K562 (cell line): Measurements from ENCODE around the gene NIM1K. TPM values are rescaled to one million over a fixed set of nuclear protein-coding genes. Genes with fewer than 3 reads are reported as not detected.
A peak's percentile ranks its signal among the peaks of the same experiment; 100 is the strongest.

Source experiments
- ATAC-seq: fragments of 200-7000 bp; cut with Tn5 transposase; 3 replicates; pipeline ENCODE4 v1.9.1; 2020; ENCODE audit warnings: moderate library complexity
- BruUV-seq: library from RNA; stranded (reverse); fragments of 400-500 nt; replicated peaks from 2 replicates; lab custom pipeline; 2021; lab: Mats Ljungman, UMichigan
- CTCF ChIA-PET: fragments of 300-600 bp; formaldehyde crosslinking; extraction: SDS; loops from one replicate; lab custom pipeline; 2021; ENCODE audit warnings: low intra/inter-chr PET ratio; lab: Yijun Ruan, JAX
- POLR2A ChIA-PET: fragments of 300-600, 350-650 bp; sonication (Branson Sonifier 250); formaldehyde crosslinking; extraction: SDS; loops from one replicate; lab custom pipeline; 2021; ENCODE audit warnings: antibody characterized with exemption, inconsistent platforms; lab: Yijun Ruan, JAX
- DNase-seq, 4 experiments: peaks; one replicate each; pipeline versions ENCODE4 v3.0.0 to v3.0.0-alpha.2; 2011 to 2018; ENCODE audit warnings: low spot score in 3 of 4, mixed read lengths in 3 of 4; ENCODE audit errors: extremely low read depth in 1 of 4
- FAIRE-seq: peaks from 2 replicates; lab custom pipeline; 2011; peaks lifted over from hg19 to GRCh38; lab: Jason Lieb, UNC
- H2AFZ ChIP-seq: 2 replicates; pipeline ENCODE4 v1.6.0; 2011; ENCODE audit warnings: low read depth, low read length, control low read depth, inconsistent platforms
- H3K27ac ChIP-seq: fragments of 200-600 bp; 3 replicates; pipeline ENCODE4 v1.8.0; 2011; ENCODE audit warnings: low read depth, mild to moderate bottlenecking, control low read depth, inconsistent platforms, low read length, moderate library complexity, mixed read lengths; ENCODE audit errors: extremely low read depth
- H3K27me3 ChIP-seq, 2 experiments: fragments of 300-600 bp in 1 of 2; 2 replicates in 1 of 2; 3 replicates in 1 of 2; pipeline versions ENCODE4 v1.6.0 to v1.8.0; 2011; ENCODE audit warnings: inconsistent platforms in 2 of 2, low read length in 2 of 2, mild to moderate bottlenecking in 1 of 2, mixed read lengths in 1 of 2, moderate library complexity in 1 of 2; ENCODE audit not compliant: control insufficient read depth in 2 of 2, insufficient read depth in 2 of 2
- H3K36me3 ChIP-seq: fragments of 300-600 bp; 3 replicates; pipeline ENCODE4 v1.8.0; 2011; ENCODE audit warnings: mild to moderate bottlenecking, low read length, inconsistent platforms; ENCODE audit not compliant: control insufficient read depth, insufficient read depth
- H3K4me1 ChIP-seq, 2 experiments: fragments of 200-600 bp in 1 of 2; replicated peaks in 1 of 2; 2 replicates in 1 of 2; 3 replicates in 1 of 2; pipeline versions ENCODE4 v1.5.1 to v1.8.0; 2011; ENCODE audit warnings: inconsistent platforms in 2 of 2, low read length in 2 of 2, mild to moderate bottlenecking in 1 of 2, mixed read lengths in 1 of 2, moderate library complexity in 1 of 2; ENCODE audit not compliant: control insufficient read depth in 2 of 2, insufficient read depth in 2 of 2
- H3K4me2 ChIP-seq: 2 replicates; pipeline ENCODE4 v1.6.1; 2011; ENCODE audit warnings: low read length, control low read depth, inconsistent platforms, mixed read lengths; ENCODE audit not compliant: insufficient read depth
- H3K4me3 ChIP-seq: fragments of 200-600 bp; sonication (generic), shearing (Covaris generic); 2 replicates; pipeline ENCODE4 v1.5.1; 2016; ENCODE audit warnings: control low read depth, inconsistent platforms
- H3K79me2 ChIP-seq: fragments of 200-600 bp; 3 replicates; pipeline ENCODE4 v1.8.0; 2011; ENCODE audit warnings: low read length, inconsistent platforms; ENCODE audit not compliant: control insufficient read depth, insufficient read depth
- H3K9ac ChIP-seq, 2 experiments: 2 replicates each; pipeline versions ENCODE4 v1.6.0 to v1.6.1; 2011; ENCODE audit warnings: low read depth in 2 of 2, low read length in 2 of 2, control low read depth in 1 of 2, inconsistent platforms in 1 of 2, mild to moderate bottlenecking in 1 of 2, mixed read lengths in 1 of 2; ENCODE audit not compliant: insufficient read depth in 1 of 2
- H3K9me1 ChIP-seq: one replicate; pipeline ENCODE4 v1.6.0; 2011; ENCODE audit warnings: inconsistent platforms, mild to moderate bottlenecking, low read length, moderate library complexity; ENCODE audit not compliant: control insufficient read depth, insufficient read depth
- H3K9me3 ChIP-seq: replicated peaks from 2 replicates; pipeline ENCODE4 v1.5.1; 2011; ENCODE audit warnings: low read depth, low read length, inconsistent platforms; ENCODE audit not compliant: control insufficient read depth, insufficient read depth
- H4K20me1 ChIP-seq: replicated peaks from 2 replicates; pipeline ENCODE4 v1.6.1; 2011; ENCODE audit warnings: low read length, inconsistent platforms, mixed read lengths; ENCODE audit not compliant: control insufficient read depth, insufficient read depth
- AFF1 ChIP-seq, 2 experiments: fragments of 450-650 bp; IDR thresholded peaks; 2 replicates each; pipeline ENCODE4 v1.6.1; 2018; ENCODE audit warnings: mild to moderate bottlenecking in 2 of 2, low read depth in 1 of 2; ENCODE audit not compliant: partially characterized antibody in 2 of 2
- OTX1 ChIP-seq: fragments of 450-650 bp; formaldehyde crosslinking; IDR thresholded peaks from 2 replicates; pipeline ENCODE4 v1.4.0; 2022; ENCODE audit warnings: mild to moderate bottlenecking
- RBBP5 ChIP-seq: fragments of 200-600 bp; sonication (generic); IDR thresholded peaks from 2 replicates; pipeline ENCODE4 v1.6.1; 2012; ENCODE audit warnings: borderline replicate concordance, mild to moderate bottlenecking, low read length, control low read depth, inconsistent platforms; ENCODE audit not compliant: insufficient read depth, poor library complexity, severe bottlenecking
- RBM34 ChIP-seq: fragments of 200-400 bp; formaldehyde crosslinking; IDR thresholded peaks from 2 replicates; pipeline ENCODE4 v1.6.1; 2018; ENCODE audit warnings: low read length, borderline replicate concordance; ENCODE audit not compliant: insufficient read depth
- SAP30 ChIP-seq: fragments of 200-600 bp; sonication (generic); IDR thresholded peaks from 2 replicates; pipeline ENCODE4 v1.6.1; 2012; ENCODE audit warnings: borderline replicate concordance, low read depth, mild to moderate bottlenecking, moderate library complexity, low read length, control low read depth, inconsistent platforms; ENCODE audit not compliant: insufficient read depth, poor library complexity, severe bottlenecking
- SPI1 ChIP-seq: IDR thresholded peaks from 2 replicates; pipeline ENCODE4 v1.6.1; 2011; ENCODE audit warnings: low read depth, low read length, control low read depth, borderline replicate concordance
- TRIM25 ChIP-seq: fragments of 450-650 bp; IDR thresholded peaks from 2 replicates; pipeline ENCODE4 v1.7.0; 2016; ENCODE audit warnings: borderline replicate concordance
- WGBS: fragments of 100-300 bp; shearing (Covaris generic); methylation state at CpG from one replicate; pipeline ENCODE4 v1.1.6; 2016; ENCODE audit warnings: low coverage, mixed read lengths; ENCODE audit not compliant: insufficient coverage; ENCODE audit errors: missing lambda C conversion rate; 5-methylcytosine and 5-hydroxymethylcytosine counted together
- in situ Hi-C: fragments of 300-500 bp; cut with MboI; formaldehyde crosslinking; loops from 4 replicates; pipeline ENCODE4 v1.15.0; 2018; ENCODE audit warnings: inconsistent platforms, mixed read lengths
- intact Hi-C: fragments of 100-400 bp; cut with micrococcal nuclease; formaldehyde crosslinking; loops from 2 replicates; pipeline ENCODE4 v1.14.2; 2022
- polyA plus RNA-seq, 8 experiments: library from polyadenylated mRNA; depleted of rRNA in 4 of 8; stranded (reverse) in 5 of 8; unstranded in 3 of 8; fragments of >200 nt; fragmentation: Nextera tagmentation in 2 of 8; fragmentation: Illumina TruSeq in 1 of 8; extraction: Ambion mirVana in 2 of 8; extraction: Trizol in 1 of 8; gene quantifications; 2 replicates each; pipeline versions ENCODE4 v1.2.1 to v1.2.3, GENCODE V29; 2011 to 2014; ENCODE audit warnings: inconsistent platforms in 1 of 8, missing spikeins in 1 of 8
- total RNA-seq, 7 experiments: library from RNA; depleted of rRNA in 6 of 7; stranded (reverse); fragments of >200 nt in 6 of 7; fragmentation: Illumina TruSeq in 2 of 7; extraction: Trizol in 2 of 7; gene quantifications; 2 replicates each; pipeline versions ENCODE4 v1.2.1 to v1.2.3, GENCODE V29; 2011 to 2021; ENCODE audit warnings: low replicate concordance in 1 of 7

NIM1K gene
- total and polyA plus RNA-seq, 9 of the 15 experiments (the other 6 are each of a cell fraction or from before 2014, with no cell fraction given), result 0.03 to 0.34 (median 0.08) TPM; not detected in 3

- Histone ChIP-seq H3K4me2 (no peak overlapping the region), H2AFZ (peak overlapping the region; percentile 33; the same call in 1 of the 2 replicates), H3K79me2 (no peaks in the 10 kb centered on the region), H3K9ac (no peak overlapping the region), H4K20me1 (no peaks in the 10 kb centered on the region), H3K36me3 (no peaks in the 10 kb centered on the region), H3K27me3 (no peaks in the 10 kb centered on the region; a peak in 2 of 5 replicates), H3K27ac (no peak overlapping the region), H3K4me1 (peaks cover 0 to 6% of the 10 kb centered on the region in 2 experiments; a peak in 1 of 5 replicates), H3K4me3 (no peak overlapping the region), H3K9me3 (no peaks in the 10 kb centered on the region), H3K9me1 (no peaks in the 10 kb centered on the region)
- TF ChIP-seq SAP30 (no peak), SPI1 (peak; percentile 68; the same call in 1 of the 2 replicates)
- no TSS peak for BruUV-seq
- ChIA-PET CTCF (no interaction called here), POLR2A (interaction anchor here (0.6 to 1.5 kb wide), 4 partner anchors 8 to 24 kb away, joined by 3 to 4 read pairs (median 3); no protein-coding TSS in a partner anchor)
- DNase-seq, result no peak
- intact Hi-C loops, result no loop called here
- peak; percentile 76 for ATAC-seq
- in situ Hi-C loops, result no loop called here
- 0% methylated on average over 2 of the region's 2 CpGs for WGBS
- FAIRE-seq, result no peak
These were observed 64.4 kb downstream of the NIM1K start for GRCh38 chr5:43256261-43256966.

- Histone ChIP-seq H3K27me3 (no peaks in the 10 kb centered on the region; a peak in 1 of 5 replicates), H3K4me3 (no peak overlapping the region), H3K36me3 (no peaks in the 10 kb centered on the region), H3K9ac (no peak overlapping the region), H3K4me2 (no peak overlapping the region), H2AFZ (no peak overlapping the region), H3K9me1 (no peaks in the 10 kb centered on the region), H3K79me2 (no peaks in the 10 kb centered on the region), H3K4me1 (no peaks in the 10 kb centered on the region), H3K9me3 (no peaks in the 10 kb centered on the region), H4K20me1 (no peaks in the 10 kb centered on the region), H3K27ac (no peak overlapping the region)
- intact Hi-C loops (no loop called here), in situ Hi-C loops (no loop called here)
- no TSS peak for BruUV-seq
- 0% methylated on average over 1 of the region's 1 CpG for WGBS
- DNase-seq (no peak), FAIRE-seq (no peak), ATAC-seq (no peak)
- ChIA-PET POLR2A (no interaction called here), CTCF (no interaction called here)
- TF ChIP-seq RBBP5, result no peak
- TF ChIP-seq AFF1 (IDR thresholded peaks at IDR 0.05; ENCODE audit: low read depth in 1 of 2, partially characterized antibody in 2 of 2), result no peak
- TF ChIP-seq OTX1, result no peak
- TF ChIP-seq TRIM25, result no peak
- no peak for TF ChIP-seq RBM34
These were observed 66.1 kb downstream of the NIM1K start for GRCh38 chr5:43258116-43258515.
